ENCODE results near the gene KLF11.

DNA sequence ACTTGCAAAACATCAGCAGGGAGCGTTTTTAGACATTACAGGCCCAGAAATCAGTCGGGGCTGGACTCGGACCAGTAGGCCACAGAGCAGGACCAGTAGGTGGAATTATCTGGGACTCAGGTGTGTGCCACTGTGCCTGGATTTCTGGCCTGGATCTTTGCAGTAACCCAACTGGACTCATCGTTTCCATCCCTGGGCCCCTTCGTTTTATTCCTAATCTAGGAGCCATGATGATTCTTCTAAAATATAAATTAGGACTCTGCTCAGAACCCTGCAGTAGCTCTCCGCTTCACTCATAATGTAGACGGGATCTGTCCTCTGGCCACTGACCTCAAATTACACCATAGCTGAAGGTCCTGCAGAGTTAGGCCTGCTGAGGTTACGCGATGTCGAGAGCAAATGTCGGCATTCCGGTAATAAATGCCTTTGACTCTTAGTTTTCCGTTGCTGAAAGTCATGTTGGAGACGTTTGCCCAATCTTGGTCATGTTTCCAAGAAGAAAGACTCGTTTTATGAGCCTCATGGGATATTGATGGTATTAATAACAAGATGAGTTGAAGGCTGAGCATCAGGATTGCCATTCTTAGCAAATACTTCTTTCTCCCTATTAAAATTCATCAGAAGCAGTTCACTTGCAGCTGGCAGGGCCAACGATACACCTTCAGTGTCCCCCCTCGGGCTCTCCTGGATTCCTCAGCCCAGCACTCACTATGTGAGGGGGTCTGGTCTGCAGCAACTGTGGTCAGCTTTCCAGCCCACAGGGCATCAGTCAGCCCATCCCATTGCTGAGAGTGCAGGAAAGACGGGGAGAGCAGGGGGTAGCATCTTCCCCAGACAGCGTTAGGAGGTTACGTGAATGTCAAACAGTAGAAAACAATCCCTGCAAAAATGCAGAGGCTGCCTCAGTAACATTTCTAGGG is 39.9 kb upstream of the KLF11 start:
- TF ChIP-seq CTCF (IDR thresholded peaks at IDR 0.05) (no peak), POLR2A (IDR thresholded peaks at IDR 0.05) (no peak), EP300 (IDR thresholded peaks at IDR 0.05) (peak; percentile 74)

Measured in ovary (tissue), 3 donors.